GM18951 (cell line): ENCODE data around the gene NEDD8.

Experiments
- POLR2A ChIP-seq: IDR thresholded peaks from 4 replicates; pipeline ENCODE4 v1.6.1; 2011; ENCODE audit warnings: mild to moderate bottlenecking; ENCODE audit not compliant: insufficient read length, insufficient read depth; ENCODE audit errors: extremely low read depth
- in situ Hi-C: fragments of 300-500 bp; cut with MboI; formaldehyde crosslinking; loops from one replicate; pipeline ENCODE4 v1.12.0; 2022; ENCODE audit warnings: low sequenced_read_pairs, mixed read lengths, inconsistent platforms; ENCODE audit not compliant: unreplicated experiment

Gene NEDD8

GRCh38 chr14:24259282-24260025, 27.3 kb upstream of the NEDD8 start:
- TF ChIP-seq POLR2A, result no peak
- in situ Hi-C loops, result no loop called here

GRCh38 chr14:24258548-24259265, 26.5 kb upstream of the NEDD8 start:
- TF ChIP-seq POLR2A, result no peak
- in situ Hi-C loops, result no loop called here

DNA sequence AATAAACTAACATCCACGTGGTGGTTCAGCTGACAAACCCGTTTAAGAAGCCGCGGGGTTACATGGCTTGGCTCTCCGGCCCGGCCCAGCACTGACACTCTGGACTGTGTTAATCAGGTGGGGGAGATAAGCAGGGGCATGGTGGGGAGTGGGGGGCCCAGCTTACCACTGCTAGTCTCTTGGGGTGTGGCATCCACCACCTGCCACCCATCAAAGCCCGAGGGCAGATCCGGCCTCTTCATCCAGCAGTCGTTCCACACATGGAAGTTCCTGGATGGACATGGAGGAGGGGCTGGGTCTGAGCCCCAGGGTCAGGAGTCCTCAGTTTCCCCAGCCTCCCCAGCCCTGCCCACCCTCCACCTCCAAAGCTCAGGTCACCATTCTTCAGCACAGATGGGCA, 26.0 kb upstream of the NEDD8 start:
- TF ChIP-seq POLR2A, result no peak
- in situ Hi-C loops, result no loop called here

- TF ChIP-seq POLR2A, result no peak
Observed at GRCh38 chr14:24256960-24257359, 24.8 kb upstream of the NEDD8 start.

GRCh38 chr14:24255931-24256711, 24.0 kb upstream of the NEDD8 start:
- in situ Hi-C loops, result no loop called here
- no peak for TF ChIP-seq POLR2A

More at GRCh38 chr14:24256960-24257359, 24.8 kb upstream of the NEDD8 start:
- in situ Hi-C loops, result no loop called here

DNA sequence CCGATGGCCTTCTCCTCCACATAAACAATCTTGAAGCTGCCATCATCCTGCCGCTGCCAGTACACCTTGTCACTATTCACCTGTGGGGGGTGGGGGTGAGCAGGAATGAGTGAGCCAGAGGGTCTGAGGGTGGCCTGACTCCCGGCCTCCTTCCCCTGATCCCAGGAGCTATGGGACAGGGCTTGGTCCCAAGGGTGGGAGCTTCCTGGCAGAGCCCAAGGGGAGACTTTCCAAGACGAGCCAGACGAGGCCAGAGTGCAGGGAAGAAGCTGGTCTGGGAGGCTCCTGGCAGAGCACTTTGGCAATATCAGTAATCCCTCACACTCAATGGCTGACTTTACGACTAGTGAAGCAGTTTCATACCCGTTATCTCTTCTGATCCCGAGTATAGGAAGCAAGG, 23.3 kb upstream of the NEDD8 start:
- in situ Hi-C loops, result no loop called here
- no peak for TF ChIP-seq POLR2A

DNA sequence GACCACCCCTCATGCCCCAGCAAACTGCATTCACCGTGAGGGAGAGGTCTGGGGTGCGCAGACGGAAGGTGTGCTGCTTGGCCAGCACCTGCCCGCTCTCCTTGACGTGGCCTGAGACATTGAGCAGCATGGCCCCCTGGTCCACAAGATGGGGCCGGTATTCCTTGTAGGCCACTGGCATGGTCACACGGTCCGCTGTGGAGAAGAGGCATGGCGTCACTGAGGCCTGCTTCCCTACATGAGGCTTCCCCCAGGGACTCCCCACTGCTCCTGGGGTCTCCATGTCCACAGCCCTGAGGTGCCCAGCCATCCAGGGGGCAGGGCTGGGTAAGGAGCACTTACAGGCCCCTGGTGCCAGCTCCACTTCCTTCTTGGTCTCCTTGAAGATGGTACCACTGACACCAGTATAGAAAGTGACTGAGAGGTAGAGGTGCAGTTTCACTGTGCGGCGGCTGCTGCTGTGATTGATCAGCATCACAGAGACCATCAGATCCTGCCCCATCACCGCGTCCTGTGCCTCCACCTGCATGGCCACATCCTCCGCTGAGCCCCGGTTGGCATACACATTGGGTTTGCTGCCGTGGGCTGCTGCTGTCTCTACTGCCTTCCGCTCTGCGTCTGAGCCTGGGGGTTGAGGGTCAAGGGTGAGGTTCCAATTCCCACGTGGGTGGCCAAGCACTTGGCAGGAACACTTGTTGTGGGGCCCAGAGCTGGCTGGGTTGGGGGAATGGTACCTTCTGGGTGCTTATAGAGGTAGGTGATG, 22.6 kb upstream of the NEDD8 start:
- in situ Hi-C loops, result no loop called here
- no peak for TF ChIP-seq POLR2A

- no peak for TF ChIP-seq POLR2A
- in situ Hi-C loops, result no loop called here
Observed at GRCh38 chr14:24253936-24254335, 21.8 kb upstream of the NEDD8 start.

DNA sequence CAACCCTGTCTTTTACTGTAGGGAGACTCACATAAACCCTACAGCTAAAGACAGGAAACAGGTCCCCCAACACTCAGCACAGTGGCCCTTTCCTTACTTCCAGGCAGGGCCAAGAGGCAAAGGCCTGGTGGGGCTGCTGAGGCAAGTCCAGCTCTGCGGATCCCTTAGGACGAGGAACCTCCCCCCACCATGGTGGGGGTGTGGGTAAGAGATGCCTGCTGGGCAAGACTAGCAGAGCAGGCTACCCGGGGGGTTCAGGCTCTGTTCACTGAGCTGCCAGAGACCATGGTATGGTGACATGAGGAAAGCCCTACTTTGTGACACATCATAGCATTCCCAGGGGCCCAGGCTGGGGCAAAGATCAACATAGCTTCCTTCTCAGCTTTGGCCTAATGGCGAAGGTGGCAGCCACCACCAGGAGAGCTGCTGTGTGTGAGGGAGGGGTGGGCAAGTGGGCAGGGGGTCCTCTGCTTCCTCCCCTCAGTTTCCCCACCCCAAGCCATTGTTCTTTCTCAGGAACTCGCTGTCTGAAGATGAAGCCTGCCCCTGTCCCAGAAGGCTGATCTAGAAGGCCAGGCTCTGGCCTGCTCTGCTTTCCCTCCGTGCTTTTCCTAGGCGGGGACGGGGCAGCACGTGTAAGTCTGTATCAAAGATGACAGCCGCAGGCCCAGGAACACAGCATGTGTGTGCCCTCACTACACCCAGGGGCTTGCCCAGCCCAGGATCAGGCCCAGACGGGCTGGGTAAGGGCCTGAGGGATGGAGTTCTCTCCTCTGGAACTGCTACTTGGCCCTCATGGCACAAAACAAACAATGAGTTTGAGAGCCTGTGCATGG, 20.3 kb upstream of the NEDD8 start:
- no peak for TF ChIP-seq POLR2A
- in situ Hi-C loops, result no loop called here

DNA sequence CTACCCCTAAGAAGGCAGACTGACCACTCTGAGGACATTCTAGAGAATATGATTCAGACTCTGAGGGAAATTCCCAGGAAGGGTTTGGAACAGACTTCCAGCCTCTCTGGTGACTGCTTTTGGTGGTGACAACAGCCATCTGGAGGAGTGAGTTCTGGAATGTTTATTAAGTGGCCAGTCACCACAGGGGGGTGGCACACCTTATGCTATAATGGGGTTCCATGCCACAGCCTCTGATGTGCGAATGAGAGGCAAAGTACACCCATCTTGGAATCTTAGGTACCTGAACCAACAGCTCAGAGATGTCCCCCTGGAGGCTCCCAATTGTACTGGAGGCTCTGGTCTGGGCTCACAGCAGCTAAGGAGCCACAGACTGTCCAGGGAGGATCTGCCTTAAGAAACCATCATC, 19.7 kb upstream of the NEDD8 start:
- TF ChIP-seq POLR2A, result no peak
- in situ Hi-C loops, result no loop called here

DNA sequence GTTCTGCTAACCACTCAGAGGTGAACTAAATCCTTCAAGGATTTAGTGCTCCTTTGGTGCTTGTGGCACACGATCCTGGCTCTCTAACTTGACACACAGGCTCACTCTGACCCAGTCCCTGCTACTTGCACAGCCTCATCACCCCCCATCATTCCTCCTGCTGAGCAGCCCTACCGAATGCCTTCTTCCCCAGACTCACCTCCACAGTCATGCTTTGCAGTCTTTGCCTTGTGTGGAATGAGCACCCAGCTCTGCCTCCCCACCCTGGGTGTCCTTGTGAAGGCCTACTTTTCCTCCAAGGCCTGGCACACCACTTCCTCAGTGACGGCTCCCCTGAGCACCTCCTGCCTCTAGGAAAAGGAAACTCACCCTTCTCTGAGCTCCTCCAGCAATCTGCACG, 18.2 kb upstream of the NEDD8 start:
- no peak for TF ChIP-seq POLR2A
- in situ Hi-C loops, result no loop called here
